IPS DF 4.7 (cell line): Measurements from ENCODE around the gene FAXC.
"Not testable (repeated sequence)": the region's sequence is repeated elsewhere in the genome, so short reads cannot be mapped to it uniquely, and the experiment has no call there.

Source experiments
- DNase-seq: peaks from one replicate; pipeline ENCODE4 v3.0.0-alpha.2; 2013; ENCODE audit warnings: low spot score; ENCODE audit errors: extremely low read depth

FAXC gene

DNA sequence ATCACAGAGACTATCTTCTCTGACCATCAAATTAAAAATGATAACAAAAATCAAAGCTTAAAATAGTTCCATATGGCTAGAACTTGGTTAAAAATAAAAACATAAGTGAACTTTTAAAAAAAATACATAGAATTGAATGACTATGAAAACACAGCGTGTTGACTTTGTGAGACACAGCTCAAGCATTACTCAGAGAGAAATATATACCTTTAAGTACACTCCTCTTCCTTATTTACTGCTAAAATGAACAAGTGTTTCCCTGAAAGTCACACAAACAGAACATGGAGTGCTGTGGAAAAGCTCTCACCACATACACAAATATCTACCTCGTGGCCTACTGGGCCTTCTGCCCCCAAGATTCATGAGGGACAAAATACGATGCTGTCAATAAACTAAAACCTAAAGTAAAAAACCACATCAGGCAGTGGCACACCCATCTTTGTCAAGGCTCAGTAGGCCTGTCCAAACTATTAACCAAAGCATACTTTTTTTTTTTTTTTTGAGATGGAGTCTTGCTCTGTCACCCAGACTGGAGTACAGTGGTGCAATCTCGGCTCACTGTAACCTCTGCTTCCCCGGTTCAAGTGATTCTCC lies 7.5 kb downstream of the FAXC start:
- no peak for DNase-seq

DNA sequence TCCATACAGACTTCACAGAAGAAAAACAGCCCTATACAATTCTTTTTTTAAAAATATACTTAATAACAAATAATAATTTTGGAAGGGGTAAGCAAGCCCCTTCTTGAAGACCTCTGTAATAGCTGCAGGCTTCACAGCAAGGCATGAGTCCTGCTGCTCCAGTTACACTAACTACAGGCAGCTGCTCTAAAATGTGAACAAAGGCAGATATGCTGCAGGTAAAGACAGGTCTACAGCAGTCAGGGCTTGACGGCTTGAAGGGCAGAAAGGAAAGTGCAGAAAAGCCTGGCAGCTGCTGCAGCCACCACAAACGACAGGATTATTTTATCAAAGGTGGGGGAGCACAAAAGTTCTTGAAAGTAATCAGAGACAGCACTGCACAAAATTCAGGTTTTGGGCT lies 11.3 kb downstream of the FAXC start:
- DNase-seq = no peak

DNA sequence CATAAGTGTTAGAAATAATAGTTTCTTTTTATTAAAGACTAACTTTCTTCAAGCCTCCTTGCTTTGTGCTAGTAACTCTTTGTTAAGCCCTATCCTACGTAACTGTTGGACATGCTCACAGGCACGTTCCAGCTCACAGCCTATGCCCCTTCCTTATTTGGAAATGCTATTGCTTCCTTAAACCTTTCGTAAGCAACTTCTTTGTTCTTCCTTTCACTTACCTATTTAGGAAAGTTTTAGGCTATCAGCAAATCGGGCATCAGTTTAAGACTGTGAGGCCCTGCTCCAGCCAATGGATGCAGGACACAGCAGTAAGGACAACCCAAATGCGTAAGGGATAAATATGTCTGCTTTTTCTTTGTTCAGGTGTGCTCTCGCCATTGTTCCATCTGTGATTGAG lies 14.2 kb downstream of the FAXC start:
- DNase-seq = not testable (repeated sequence)

DNA sequence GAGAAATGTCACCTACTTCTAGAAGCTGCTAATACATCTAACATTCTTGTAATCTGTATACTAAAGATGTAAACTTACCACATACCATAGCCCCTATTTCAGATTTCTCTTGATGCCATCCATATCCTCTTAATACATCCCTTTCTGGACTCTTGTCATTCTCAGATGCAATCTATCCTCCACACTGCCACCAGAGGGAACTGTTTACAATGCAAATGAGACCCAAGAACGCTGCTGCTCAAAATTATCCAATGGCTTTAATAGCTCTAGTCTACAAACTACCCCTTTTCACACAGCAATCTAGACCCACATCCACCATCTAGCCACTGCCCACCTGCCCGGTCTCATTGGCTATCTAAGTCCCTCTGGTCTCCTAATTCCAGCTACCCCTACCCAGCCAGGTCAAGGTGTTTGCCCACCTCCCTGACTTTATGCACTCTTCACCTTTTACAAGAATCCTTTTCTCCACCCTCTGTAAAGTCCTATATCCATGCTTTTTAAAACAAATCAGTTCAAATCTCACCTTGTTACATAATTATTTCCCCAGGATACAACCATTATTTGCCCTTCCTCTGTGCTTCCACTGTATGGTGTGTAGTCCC lies 14.8 kb downstream of the FAXC start:
- DNase-seq = no peak

DNA sequence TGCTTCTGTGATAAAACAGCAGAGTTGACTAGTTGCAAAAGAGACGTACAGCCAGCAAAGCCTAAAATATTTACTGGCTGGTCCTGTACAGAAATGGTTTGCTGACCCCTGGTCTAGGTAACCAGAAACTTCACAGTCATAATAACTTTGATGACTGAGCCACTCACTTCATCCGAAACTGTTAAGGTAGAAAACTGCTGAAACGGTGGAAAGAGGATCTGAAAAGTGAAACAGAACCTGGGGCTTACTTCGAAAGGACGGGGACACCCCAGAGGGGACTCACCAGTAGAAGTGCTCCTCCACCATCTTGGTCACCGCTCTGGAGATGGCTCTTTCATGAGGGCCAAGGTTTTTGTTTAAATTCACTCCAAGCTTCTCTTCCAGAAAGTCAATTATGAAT lies 16.4 kb downstream of the FAXC start:
- DNase-seq = no peak

DNA sequence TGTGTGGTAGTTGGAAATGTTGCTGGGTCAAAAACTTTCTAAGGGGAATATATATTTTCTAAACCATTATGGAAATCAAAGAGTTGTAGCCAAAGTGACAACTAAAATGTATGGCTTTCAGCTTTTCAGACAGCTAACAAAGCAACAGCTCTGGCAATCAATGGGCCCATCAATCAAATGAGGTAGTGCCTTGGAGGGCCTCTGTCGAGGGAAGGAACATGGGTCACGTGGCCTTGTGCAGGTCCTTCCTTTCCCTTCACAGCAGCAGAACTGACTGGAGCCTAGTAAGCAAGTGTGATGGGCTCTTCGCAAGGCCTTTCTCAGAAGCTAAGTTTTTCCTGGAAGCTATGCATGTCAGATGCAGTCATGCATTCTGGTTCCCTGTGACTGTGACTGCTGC lies 17.9 kb downstream of the FAXC start:
- DNase-seq = no peak

DNA sequence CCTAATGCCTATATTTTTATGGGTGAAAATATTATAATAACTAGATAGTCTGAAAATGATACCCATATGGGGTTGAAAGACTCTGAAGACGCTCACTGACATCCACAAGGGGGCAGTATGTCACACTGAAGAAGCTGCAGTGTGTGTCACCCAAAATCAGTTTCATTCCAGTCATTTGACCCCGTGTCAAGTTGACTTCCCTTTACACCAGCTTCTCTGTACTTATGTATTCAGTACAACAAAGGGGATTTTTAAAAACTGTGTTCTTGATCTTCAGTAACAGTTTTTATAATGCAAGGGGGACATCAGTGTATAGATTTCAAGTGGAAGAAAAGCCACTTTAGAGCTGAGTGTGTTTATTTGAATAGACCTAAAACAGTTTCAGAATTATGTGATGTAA lies 19.3 kb downstream of the FAXC start:
- DNase-seq = no peak

DNA sequence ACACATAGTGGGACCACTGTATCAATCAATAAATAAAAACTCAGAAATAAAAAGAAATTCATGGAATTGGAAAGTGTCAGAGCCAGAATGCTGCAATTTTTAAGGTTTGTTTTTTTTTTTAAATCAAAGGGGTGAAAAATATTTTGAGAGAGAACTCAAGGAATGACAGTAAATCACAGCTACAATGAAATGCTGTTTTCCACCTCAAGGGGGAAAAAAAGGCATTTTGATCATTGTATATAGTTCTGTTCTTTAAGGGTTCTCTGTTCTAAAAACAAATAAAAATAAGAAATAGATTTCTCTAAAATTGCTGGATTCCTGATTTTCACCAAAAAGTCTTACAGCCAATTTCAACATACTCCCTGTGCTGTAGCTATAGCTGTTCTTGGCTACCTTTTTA lies 24.5 kb downstream of the FAXC start:
- no peak for DNase-seq

DNA sequence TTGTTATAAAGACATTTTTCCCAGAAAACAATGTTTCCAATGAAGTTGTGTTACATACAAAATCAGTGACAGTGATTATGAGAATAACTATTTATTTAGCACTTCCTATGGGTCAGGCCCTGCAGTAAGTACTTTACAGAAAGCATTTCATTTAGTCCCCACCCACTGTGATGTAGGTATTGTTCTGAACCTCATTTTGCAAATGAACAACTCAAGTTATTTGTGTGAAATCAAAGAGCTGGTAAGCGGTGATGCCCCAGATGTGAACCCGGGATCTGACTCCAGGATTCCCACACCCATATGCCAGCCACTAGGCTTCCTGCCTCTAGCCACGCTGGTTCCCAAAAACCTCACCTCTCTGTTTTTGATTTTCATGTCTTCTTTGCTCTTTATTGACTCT lies 30.9 kb downstream of the FAXC start:
- no peak for DNase-seq

DNA sequence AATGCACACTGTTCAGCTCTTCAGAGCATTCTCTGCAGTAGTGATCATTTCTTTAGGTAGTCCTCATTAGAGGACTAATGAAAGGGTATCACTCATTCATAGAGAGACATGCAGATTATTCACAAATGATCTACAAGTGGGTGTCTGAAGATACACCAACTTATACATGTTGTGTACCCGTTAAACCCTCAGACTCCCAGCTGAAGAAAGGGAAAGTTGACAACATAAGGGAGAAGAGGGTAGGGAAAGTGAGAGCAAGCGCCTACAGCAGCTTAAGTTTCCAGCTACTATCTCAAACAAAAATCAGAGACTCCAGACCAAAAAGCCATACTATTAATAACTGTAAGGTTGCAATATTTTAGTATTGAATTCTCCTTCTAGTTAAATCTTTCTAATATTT lies 37.1 kb downstream of the FAXC start:
- DNase-seq = no peak

DNA sequence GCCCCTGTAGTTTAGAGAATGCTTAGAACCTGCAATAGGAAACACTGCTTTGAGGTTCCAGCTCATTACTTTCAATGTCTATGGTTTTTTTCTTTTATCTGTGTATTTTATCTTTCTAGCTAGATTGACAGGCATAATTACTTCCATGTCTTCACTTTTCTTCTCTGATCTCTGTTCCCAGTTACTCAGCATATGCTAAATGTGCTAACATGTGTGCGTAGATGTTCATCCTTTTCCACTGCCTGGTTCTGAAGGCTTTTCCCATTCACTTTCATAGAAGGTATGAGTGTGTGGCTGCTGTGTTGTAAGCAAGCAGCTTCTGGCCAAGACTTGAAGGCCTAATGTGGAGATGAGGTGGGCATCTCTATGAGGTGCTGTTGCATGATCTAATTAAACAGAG lies 38.9 kb downstream of the FAXC start:
- DNase-seq = no peak

DNA sequence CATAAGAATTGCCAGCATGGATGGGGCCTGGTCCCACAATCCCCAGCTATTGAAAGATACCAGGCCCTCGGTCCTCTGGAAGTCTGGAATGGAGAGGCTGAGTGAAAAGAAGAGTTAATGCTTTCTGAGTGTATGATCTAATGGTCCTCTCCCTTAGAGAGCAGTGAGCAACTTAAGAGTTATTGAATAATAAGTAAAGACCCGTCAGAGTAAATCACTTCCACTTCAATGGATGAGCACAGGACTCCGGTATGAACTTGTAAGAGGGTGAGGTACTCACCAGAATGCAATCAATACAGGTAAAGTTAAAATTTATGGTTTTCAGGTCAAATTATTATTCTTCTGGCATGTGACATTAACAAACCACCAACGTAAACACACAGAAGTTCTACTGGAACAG lies 39.9 kb downstream of the FAXC start:
- DNase-seq = no peak

DNA sequence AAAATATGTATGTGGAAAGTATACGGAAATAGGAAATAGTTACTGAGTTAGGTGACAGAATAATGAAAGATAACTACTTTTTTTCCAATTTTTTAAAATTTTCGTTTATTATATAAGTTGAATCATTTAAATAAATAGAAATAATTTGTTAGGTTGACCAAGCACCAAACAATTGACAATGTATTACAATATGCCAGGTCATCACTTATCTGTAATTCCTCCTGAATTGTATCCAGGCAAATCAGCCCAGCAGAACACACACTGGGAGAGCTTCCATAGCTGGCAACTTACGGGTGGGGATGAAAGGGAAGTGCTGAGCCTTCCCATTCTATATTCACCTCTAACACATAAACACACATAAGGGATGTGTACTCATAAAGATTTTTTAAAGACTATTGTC lies 40.7 kb downstream of the FAXC start:
- DNase-seq = no peak

DNA sequence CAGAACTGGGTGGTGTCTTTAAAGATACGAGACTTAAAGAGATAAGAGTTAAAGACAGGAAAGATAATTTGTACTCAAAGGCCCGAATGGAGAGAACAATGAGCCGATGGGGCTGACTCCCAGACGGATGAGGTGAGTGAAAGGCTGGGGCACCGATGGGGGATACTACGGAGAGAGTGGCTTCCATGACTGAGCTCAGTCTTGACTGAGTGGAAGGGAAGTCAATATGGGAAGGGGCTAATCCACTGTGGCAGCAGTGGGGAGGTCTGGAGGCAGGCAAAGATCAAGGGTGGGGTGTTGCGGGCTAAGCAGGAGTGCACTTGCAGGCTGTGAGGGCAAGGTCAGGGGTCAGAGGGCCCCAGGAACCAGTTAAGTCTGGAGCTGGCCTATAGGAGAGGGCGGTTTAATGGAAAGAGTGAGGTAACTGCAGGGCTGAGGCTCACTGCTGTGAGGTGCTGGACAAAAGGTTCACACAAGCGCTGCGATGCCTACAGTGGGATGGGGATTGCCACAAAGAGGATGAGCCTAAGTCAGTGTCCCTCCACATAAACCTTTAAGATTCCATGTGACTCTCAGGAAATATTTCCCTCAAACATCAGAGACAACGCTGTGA lies 42.1 kb downstream of the FAXC start:
- DNase-seq = no peak

DNA sequence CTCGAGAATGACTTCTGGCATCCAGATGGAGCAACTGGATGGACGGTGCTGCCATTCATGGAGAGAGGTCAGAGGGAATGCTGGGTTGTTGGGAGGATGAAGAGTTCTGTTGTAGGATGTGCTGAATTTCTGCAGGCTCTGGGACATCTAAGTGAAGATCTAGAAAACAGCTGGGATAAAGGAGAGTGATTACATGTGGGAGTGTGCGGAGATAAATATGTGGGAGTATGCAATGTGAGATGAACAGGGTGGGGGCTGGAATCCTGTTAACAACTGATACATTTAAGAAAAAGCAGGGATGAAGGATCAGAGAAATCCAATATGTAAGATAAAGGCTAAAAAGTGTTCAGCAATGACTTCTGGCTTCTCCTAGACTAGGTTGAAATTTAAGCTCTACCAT lies 43.1 kb downstream of the FAXC start:
- no peak for DNase-seq

DNA sequence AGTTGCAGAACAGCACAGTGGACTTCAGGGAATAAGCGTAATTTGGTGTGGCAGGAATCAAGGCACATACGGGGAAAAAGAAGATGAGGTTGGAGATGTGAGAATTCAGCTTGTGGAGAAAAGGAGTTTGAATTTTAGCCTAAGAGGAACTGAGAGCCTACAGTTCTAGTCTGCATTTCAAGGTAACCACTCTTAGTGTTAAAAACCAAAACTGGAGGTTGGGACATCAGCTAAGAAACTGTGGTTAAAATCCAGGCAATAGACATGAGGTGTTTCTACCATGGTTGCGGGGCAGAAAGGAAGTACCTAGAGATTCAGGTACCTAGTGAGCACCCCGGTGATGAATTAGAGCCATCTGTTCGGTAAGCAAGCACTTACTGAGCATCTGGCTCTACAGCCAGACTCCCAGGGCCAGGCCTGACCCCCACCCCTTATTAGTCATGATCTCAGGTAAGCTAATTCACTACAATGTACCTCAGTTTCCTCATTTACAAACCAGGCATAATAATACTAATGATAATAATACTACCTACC lies 44.4 kb downstream of the FAXC start:
- DNase-seq = no peak

DNA sequence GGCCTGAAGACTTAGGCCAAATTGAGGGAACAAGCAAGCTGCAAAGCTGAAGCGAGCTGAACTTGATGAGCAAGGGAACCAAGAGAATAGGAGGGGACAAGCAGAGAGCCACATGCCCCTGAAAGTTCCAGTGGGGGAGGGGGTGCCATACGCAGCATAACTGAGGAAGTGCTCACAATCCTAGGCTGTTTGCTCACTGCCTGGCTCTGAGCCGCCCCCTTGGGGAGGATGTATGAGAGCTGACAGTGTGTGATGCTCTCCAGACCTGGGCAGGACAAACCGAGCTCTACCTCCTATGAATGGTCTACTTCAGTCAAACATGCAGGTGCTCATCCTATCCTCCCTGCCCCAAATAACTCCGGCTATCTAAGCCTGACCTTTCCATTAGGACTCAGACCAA lies 52.1 kb downstream of the FAXC start:
- DNase-seq = no peak

DNA sequence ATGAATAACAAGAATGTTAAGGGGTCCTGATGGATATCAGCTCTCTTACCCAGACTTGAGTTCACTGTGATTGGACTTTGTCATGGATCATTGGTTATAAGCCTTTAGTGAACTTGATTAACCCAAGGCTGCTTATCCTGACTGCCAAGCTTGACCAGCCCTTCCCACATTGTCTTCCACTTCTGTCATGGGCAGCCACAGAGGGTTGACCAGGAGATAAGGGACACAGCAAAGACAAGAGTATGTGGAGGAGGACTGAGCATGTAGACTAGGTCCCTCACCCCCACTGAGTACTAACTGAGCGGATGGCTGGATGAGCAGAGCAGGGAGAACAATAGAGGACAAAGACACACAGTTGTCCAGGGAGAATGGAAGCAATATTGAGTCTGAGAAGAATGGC lies 52.5 kb downstream of the FAXC start:
- DNase-seq = no peak

DNA sequence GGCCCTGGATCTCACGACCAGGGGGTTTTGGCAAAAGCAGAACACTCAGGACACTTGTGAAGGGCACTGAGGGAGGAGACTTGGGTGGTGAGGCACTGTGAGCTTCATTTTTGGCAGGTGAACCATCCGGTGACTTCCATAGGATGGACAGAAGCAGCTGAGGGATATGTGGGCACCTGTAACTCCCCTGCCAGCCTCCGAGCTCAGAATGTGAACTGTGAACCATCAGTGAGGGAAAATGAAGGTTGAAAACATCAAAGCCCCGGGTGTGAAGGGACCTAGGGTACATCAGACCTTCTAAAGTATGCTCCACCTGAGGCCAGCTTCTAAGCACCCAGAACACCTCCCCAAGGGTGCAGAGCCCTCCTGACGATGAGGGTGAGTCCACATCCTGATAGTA lies 53.2 kb downstream of the FAXC start:
- DNase-seq = no peak

DNA sequence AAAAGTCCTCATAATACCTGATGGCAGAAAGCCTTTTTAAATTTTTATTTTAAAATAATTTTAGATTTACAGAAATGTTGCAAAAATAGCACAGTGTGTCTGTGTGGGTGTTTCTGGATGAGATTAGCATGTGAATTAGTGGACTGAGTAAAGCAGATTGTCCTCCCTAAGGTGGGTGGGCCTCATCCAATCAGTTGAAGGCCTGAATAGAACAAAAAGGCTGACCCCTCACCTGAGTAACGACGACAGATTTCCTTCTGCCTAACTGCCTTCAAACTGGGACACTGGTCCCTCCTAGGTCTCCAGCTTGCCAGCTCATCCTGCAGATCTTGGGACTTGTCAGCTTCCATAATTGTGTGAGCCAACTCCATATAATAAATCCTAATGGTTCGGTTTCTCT lies 54.2 kb downstream of the FAXC start:
- DNase-seq = no peak

DNA sequence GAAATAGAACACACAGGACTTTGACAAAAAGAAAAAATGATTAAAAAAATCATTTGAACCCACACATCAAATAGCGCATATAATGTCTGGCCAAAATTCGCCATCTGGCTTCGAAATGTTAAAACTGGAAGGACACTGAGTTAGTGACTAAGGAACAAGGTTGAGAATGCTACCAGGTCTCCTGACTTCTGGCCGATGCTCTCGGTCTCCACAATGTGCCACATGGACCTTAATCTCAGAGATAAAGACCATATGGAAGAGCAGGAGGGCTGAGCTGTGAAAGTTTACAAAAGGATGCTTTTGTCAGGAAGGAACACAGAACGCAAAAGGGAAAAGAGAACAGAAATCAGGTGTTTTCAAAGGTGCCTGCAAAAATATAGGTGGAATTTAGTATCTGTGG lies 54.7 kb downstream of the FAXC start:
- DNase-seq = no peak

DNA sequence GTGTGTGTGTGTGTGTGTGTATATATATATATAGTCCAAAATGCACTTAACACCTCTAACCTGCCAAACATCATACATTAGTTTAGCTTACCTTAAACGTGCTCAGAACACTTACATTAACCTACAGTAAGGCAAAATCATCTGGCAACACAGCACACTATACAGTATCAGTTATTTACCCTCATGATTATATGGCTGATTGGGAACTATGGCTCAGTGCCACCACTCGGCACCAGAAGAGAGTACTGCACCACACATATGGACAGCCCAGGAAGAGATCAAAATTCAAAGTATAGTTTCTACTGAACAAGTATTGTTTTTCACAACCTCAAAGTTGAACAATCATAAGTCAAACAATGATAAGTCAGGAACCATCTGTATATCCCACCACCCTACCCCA lies 59.8 kb downstream of the FAXC start:
- no peak for DNase-seq

DNA sequence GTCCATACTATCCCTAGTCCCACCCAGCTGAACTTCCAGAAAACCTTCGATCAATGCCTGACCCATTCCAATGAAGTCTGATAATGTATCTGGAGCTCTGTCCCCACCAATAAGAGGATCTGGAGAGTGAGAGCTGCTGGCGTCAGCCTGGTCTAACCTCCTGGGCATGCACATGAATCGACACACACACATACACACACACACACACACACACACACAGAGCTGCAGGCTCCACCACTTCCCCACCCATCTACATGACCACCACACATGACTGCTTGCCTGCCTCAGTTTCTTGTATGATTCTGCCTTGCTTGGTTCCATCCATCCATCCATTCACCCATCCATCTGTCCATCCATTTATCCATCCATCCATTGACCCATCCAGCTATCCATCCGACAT lies 60.8 kb downstream of the FAXC start:
- no peak for DNase-seq
